ENCODE data around the gene B3GNT2. TPM values are rescaled to one million over a fixed set of nuclear protein-coding genes. Genes with fewer than 3 reads are reported as not detected.

B3GNT2 gene
- polyA plus RNA-seq, 1 donor from 2014 or later: 5.8 TPM

DNA sequence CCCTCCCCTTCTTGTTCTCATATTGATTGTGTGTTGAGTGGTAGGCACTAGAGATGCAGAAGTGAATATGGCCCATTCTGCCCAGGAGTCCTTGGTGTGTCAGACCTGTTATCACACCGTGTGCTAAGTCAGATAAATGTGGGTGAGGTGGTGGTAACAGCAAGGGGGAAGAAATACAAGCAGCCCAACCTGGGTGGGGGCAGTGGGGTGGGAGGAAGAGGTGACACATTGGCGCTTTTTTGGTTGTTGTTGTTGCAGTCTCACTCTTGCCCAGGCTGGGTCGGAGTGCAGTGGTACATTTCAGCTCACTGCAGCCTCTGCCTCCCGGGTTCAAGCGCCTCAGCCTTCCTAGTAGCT, 12.8 kb downstream of the B3GNT2 start:
- Histone ChIP-seq H3K4me3 (ENCODE audit: low read length) (no peak overlapping the region), H3K36me3 (ENCODE audit: insufficient read depth, low read length) (no peaks in the 10 kb centered on the region), H3K9me3 (ENCODE audit: low read length) (no peaks in the 10 kb centered on the region), H3K9ac (ENCODE audit: low read length) (no peak overlapping the region), H3K79me2 (replicated peaks; ENCODE audit: insufficient read depth, low read length) (no peaks in the 10 kb centered on the region), H3K27me3 (ENCODE audit: insufficient read depth, low read depth, low read length) (no peaks in the 10 kb centered on the region), H2AFZ (ENCODE audit: low read depth, low read length) (no peak overlapping the region), H3K27ac (ENCODE audit: low read length) (no peak overlapping the region), H3K9me2 (ENCODE audit: insufficient read depth, low read length) (no peaks in the 10 kb centered on the region), H4K20me1 (ENCODE audit: insufficient read depth) (no peaks in the 10 kb centered on the region), H3K4me2 (ENCODE audit: low read length) (no peak overlapping the region), H3F3A (ENCODE audit: insufficient read depth, low read length, poor library complexity, severe bottlenecking) (no peaks in the 10 kb centered on the region)
- no peak for TF ChIP-seq EP300 (conservative IDR thresholded peaks at IDR 0.05; ENCODE audit: poor library complexity, severe bottlenecking)
- no peak for TF ChIP-seq SMC3 (conservative IDR thresholded peaks at IDR 0.05; ENCODE audit: poor library complexity)
- no peak for TF ChIP-seq EZH2 (IDR thresholded peaks at IDR 0.05; ENCODE audit: borderline replicate concordance, insufficient read depth, low read length, poor library complexity, severe bottlenecking)
- no peak for TF ChIP-seq POLR2AphosphoS5 (IDR thresholded peaks at IDR 0.05)
- TF ChIP-seq, protein P1, sequence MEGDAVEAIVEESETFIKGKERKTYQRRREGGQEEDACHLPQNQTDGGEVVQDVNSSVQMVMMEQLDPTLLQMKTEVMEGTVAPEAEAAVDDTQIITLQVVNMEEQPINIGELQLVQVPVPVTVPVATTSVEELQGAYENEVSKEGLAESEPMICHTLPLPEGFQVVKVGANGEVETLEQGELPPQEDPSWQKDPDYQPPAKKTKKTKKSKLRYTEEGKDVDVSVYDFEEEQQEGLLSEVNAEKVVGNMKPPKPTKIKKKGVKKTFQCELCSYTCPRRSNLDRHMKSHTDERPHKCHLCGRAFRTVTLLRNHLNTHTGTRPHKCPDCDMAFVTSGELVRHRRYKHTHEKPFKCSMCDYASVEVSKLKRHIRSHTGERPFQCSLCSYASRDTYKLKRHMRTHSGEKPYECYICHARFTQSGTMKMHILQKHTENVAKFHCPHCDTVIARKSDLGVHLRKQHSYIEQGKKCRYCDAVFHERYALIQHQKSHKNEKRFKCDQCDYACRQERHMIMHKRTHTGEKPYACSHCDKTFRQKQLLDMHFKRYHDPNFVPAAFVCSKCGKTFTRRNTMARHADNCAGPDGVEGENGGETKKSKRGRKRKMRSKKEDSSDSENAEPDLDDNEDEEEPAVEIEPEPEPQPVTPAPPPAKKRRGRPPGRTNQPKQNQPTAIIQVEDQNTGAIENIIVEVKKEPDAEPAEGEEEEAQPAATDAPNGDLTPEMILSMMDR (IDR thresholded peaks at IDR 0.05; ENCODE audit: poor library complexity, severe bottlenecking): no peak
- TF ChIP-seq MXI1 (conservative IDR thresholded peaks at IDR 0.05; ENCODE audit: poor library complexity, severe bottlenecking): no peak
- no peak for TF ChIP-seq REST (IDR thresholded peaks at IDR 0.05; ENCODE audit: borderline replicate concordance)
- TF ChIP-seq TAF1 (IDR thresholded peaks at IDR 0.05; ENCODE audit: low read depth): no peak
- TF ChIP-seq RAD21 (conservative IDR thresholded peaks at IDR 0.05): no peak

DNA sequence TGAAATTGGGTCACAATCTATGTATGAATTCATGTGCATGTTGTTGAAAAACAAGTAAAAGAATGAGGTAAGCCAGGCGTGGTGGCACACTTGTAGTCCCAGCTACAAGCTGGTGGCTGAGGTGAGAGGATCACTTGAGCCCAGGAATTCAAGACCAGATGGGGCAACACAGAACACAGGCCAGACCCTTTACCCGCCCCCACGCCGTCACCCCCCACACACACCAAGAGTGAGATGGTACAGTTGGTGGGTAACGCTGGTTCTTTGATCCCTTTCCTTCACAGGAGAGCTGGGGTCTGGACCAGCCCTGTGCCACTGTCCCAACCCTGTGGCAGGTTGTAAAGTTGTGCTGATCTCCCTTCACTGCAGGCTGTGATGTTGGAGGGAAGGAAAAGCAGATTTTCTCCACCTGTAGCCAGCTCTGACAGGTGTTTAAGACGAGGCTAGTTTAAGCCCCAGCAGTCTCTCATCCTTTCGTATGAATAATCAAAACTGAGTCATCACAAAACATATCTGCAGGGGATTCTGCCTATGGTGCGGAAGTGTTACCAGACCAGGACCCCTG, 13.6 kb downstream of the B3GNT2 start:
- H3K36me3 ChIP-seq (ENCODE audit: insufficient read depth, low read length): no peaks in the 10 kb centered on the region
- no peak overlapping the region for H3K27ac ChIP-seq (ENCODE audit: low read length)
- H3K4me2 ChIP-seq (ENCODE audit: low read length): no peak overlapping the region
- no peaks in the 10 kb centered on the region for H3K9me2 ChIP-seq (ENCODE audit: insufficient read depth, low read length)
- no peak overlapping the region for H3K4me3 ChIP-seq (ENCODE audit: low read length)
- no peak for TF ChIP-seq TAF1 (IDR thresholded peaks at IDR 0.05; ENCODE audit: low read depth)
- no peak for TF ChIP-seq REST (IDR thresholded peaks at IDR 0.05; ENCODE audit: borderline replicate concordance)
- TF ChIP-seq SMC3 (conservative IDR thresholded peaks at IDR 0.05; ENCODE audit: poor library complexity): no peak
- no peak for TF ChIP-seq RAD21 (conservative IDR thresholded peaks at IDR 0.05)
- TF ChIP-seq EP300 (conservative IDR thresholded peaks at IDR 0.05; ENCODE audit: poor library complexity, severe bottlenecking): no peak
- no peak for TF ChIP-seq POLR2AphosphoS5 (IDR thresholded peaks at IDR 0.05)
- no peak for TF ChIP-seq EZH2 (IDR thresholded peaks at IDR 0.05; ENCODE audit: borderline replicate concordance, insufficient read depth, low read length, poor library complexity, severe bottlenecking)
- TF ChIP-seq, protein P1 (IDR thresholded peaks at IDR 0.05; ENCODE audit: poor library complexity, severe bottlenecking): no peak
- no peak for TF ChIP-seq MXI1 (conservative IDR thresholded peaks at IDR 0.05; ENCODE audit: poor library complexity, severe bottlenecking)
- no peak overlapping the region for H2AFZ ChIP-seq (ENCODE audit: low read depth, low read length)
- no peaks in the 10 kb centered on the region for H3K79me2 ChIP-seq (replicated peaks; ENCODE audit: insufficient read depth, low read length)
- no peaks in the 10 kb centered on the region for H3K27me3 ChIP-seq (ENCODE audit: insufficient read depth, low read depth, low read length)
- H4K20me1 ChIP-seq (ENCODE audit: insufficient read depth): no peaks in the 10 kb centered on the region
- H3K9ac ChIP-seq (ENCODE audit: low read length): no peak overlapping the region
- H3K9me3 ChIP-seq (ENCODE audit: low read length): no peaks in the 10 kb centered on the region
- H3F3A ChIP-seq (ENCODE audit: insufficient read depth, low read length, poor library complexity, severe bottlenecking): no peaks in the 10 kb centered on the region

All from neural cell (in vitro differentiated cells).